Liver (tissue), 9 donors: Measurements from ENCODE around the gene CPT1B. TPM values are rescaled to one million over a fixed set of nuclear protein-coding genes. Genes with fewer than 3 reads are reported as not detected.
A peak's percentile ranks its signal among the peaks of the same experiment; 100 is the strongest.
"Not testable (repeated sequence)": the region's sequence is repeated elsewhere in the genome, so short reads cannot be mapped to it uniquely, and the experiment has no call there.

Experiments used
- DNase-seq: peaks from one replicate; pipeline ENCODE4 v3.0.0-alpha.2; 2017; ENCODE audit warnings: low spot score
- H3K27ac ChIP-seq, 2 donors: one replicate each; pipeline ENCODE4 v1.7.0; 2013; ENCODE audit warnings: inconsistent platforms in 2 of 2, low read length in 2 of 2, control low read depth in 1 of 2, low read depth in 1 of 2, mild to moderate bottlenecking in 1 of 2
- H3K27me3 ChIP-seq, 4 donors: one replicate each; pipeline versions ENCODE4 v1.6.1 to v1.7.0; 2013; ENCODE audit warnings: low read length in 3 of 4, inconsistent platforms in 1 of 4, mild to moderate bottlenecking in 1 of 4, moderate library complexity in 1 of 4; ENCODE audit not compliant: control insufficient read depth in 4 of 4, insufficient read depth in 4 of 4
- H3K36me3 ChIP-seq, 4 donors: one replicate each; pipeline versions ENCODE4 v1.6.1 to v1.7.0; 2013; ENCODE audit warnings: low read length in 3 of 4, mild to moderate bottlenecking in 3 of 4, low read depth in 1 of 4, moderate library complexity in 1 of 4; ENCODE audit not compliant: control insufficient read depth in 4 of 4, insufficient read depth in 3 of 4
- H3K4me1 ChIP-seq, 4 donors: one replicate each; pipeline versions ENCODE4 v1.6.1 to v1.7.0; 2013; ENCODE audit warnings: low read length in 3 of 4, mild to moderate bottlenecking in 3 of 4, moderate library complexity in 1 of 4; ENCODE audit not compliant: control insufficient read depth in 4 of 4, insufficient read depth in 4 of 4
- H3K4me3 ChIP-seq, 3 donors: one replicate each; pipeline versions ENCODE4 v1.6.1 to v1.7.0; 2013; ENCODE audit warnings: low read length in 3 of 3, control low read depth in 1 of 3, low read depth in 1 of 3, mild to moderate bottlenecking in 1 of 3
- H3K9ac ChIP-seq, 2 donors: one replicate each; pipeline ENCODE4 v1.7.0; 2013; ENCODE audit warnings: low read length in 2 of 2, mild to moderate bottlenecking in 2 of 2, moderate library complexity in 2 of 2, control low read depth in 1 of 2, low read depth in 1 of 2
- H3K9me3 ChIP-seq, 4 donors: one replicate each; pipeline versions ENCODE4 v1.6.1 to v1.7.0; 2013; ENCODE audit warnings: low read length in 3 of 4; ENCODE audit not compliant: control insufficient read depth in 4 of 4
- ATF3 ChIP-seq: IDR thresholded peaks from 2 replicates; pipeline ENCODE4 v1.6.1; 2016; ENCODE audit warnings: antibody characterized with exemption
- EGR1 ChIP-seq, 2 donors: IDR thresholded peaks; 2 replicates each; pipeline ENCODE4 v1.6.1; 2016 to 2018; ENCODE audit warnings: antibody characterized with exemption in 2 of 2, low read depth in 2 of 2
- FOXA1 ChIP-seq: IDR thresholded peaks from 2 replicates; pipeline ENCODE4 v1.6.1; 2016; ENCODE audit warnings: antibody characterized with exemption
- FOXA2 ChIP-seq: IDR thresholded peaks from 2 replicates; pipeline ENCODE4 v1.6.1; 2016; ENCODE audit warnings: antibody characterized with exemption
- GABPA ChIP-seq, 2 donors: IDR thresholded peaks in 1 of 2; conservative IDR thresholded peaks in 1 of 2; 2 replicates each; pipeline ENCODE4 v1.6.1; 2016; ENCODE audit warnings: antibody characterized with exemption in 2 of 2, mild to moderate bottlenecking in 1 of 2, moderate library complexity in 1 of 2
- HNF4A ChIP-seq, 2 donors: conservative IDR thresholded peaks; 2 replicates each; pipeline ENCODE4 v1.6.1; 2016; ENCODE audit warnings: antibody characterized with exemption in 2 of 2, mild to moderate bottlenecking in 2 of 2
- HNF4G ChIP-seq: IDR thresholded peaks from 2 replicates; pipeline ENCODE4 v1.6.1; 2016; ENCODE audit warnings: antibody characterized with exemption
- RAD21 ChIP-seq, 2 donors: IDR thresholded peaks; 2 replicates each; pipeline ENCODE4 v1.6.1; 2016; ENCODE audit warnings: antibody characterized with exemption in 2 of 2, mild to moderate bottlenecking in 2 of 2
- RXRA ChIP-seq, 2 donors: IDR thresholded peaks; 2 replicates each; pipeline ENCODE4 v1.6.1; 2017 to 2018; ENCODE audit warnings: antibody characterized with exemption in 2 of 2, mild to moderate bottlenecking in 1 of 2
- SP1 ChIP-seq: IDR thresholded peaks from 2 replicates; pipeline ENCODE4 v1.6.1; 2018; ENCODE audit warnings: antibody characterized with exemption, mild to moderate bottlenecking
- YY1 ChIP-seq: IDR thresholded peaks from 2 replicates; pipeline ENCODE4 v1.6.1; 2016; ENCODE audit warnings: antibody characterized with exemption, mild to moderate bottlenecking
- WGBS: extraction: QIAGEN DNeasy Blood & Tissue Kit; methylation state at CpG from one replicate; pipeline ENCODE4 v1.1.7; 2013; 5-methylcytosine and 5-hydroxymethylcytosine counted together
- polyA plus RNA-seq, 2 donors: library from polyadenylated mRNA; stranded (reverse) in 1 of 2; unstranded in 1 of 2; fragments of 200-250 nt in 1 of 2; fragments of >200 nt in 1 of 2; fragmentation: Nextera tagmentation in 1 of 2; extraction: Ambion mirVana in 1 of 2; gene quantifications; one replicate each; pipeline versions ENCODE4 v1.2.1 to v1.2.3, GENCODE V29; 2013 to 2015
- total RNA-seq, 2 donors: library from RNA; depleted of rRNA; stranded (reverse); fragments of >200 nt; gene quantifications; one replicate each; pipeline ENCODE4 v1.2.3, GENCODE V29; 2014
- TF ChIP-seq, protein P1 (sequence below): fragments of 150-350 bp; IDR thresholded peaks from 2 replicates; pipeline ENCODE4 v1.5.1; 2017; ENCODE audit warnings: improper control_type of control experiment, low read depth, low read length; ENCODE audit not compliant: missing input control
- TF ChIP-seq, protein P2 (sequence below): IDR thresholded peaks from 2 replicates; pipeline ENCODE4 v1.6.1; 2016; ENCODE audit warnings: antibody characterized with exemption, mild to moderate bottlenecking
- TF ChIP-seq, protein P3 (sequence below): IDR thresholded peaks from 2 replicates; pipeline ENCODE4 v1.6.1; 2016; ENCODE audit warnings: antibody characterized with exemption
- TF ChIP-seq, protein P4 (sequence below): IDR thresholded peaks from 2 replicates; pipeline ENCODE4 v1.6.1; 2016; ENCODE audit warnings: antibody characterized with exemption
- donor health status: healthy.
- donor health status: healthy.
- donor health status: healthy.
- donor health status: healthy.
- donor health status: healthy.

Gene CPT1B
- total and polyA plus RNA-seq, 4 donors: 3.0 to 13.6 (median 4.9) TPM

DNA sequence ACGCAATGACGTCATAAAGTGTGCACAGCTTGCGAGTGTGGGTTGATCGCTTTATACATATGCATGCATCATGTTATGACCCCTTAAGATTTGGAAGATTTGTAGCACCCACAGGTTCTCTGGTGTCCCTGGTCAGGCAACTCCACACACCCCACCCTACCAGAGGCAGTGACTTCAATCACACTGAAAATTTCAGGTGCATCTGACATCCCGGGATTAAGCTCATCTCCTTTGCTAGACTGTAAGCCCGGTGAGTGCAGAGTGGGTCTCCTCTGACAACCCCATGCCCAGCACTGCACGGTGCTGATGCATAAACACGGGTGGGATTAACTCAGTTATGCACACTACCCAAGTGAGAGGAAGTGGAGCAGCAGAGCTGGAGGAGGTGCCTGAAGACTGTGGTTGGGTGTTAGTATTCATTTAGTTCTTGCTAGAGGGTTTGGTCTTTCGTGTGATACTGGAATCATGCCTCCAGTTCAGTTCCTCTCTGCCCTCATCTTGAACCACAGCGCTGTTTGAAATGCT lies 43.2 kb upstream of the CPT1B start (continued):
- TF ChIP-seq FOXA2 (no peak), SP1 (no peak), HNF4A (conservative IDR thresholded peaks at IDR 0.05) (no peak), ATF3 (no peak)

GRCh38 chr22:50620593-50621355 lies 42.5 kb upstream of the CPT1B start:
- no peaks in the 10 kb centered on the region for H3K36me3 ChIP-seq
- no peak overlapping the region for H3K27ac ChIP-seq
- H3K4me1 ChIP-seq: peaks cover 1 to 31% (median 24%) of the 10 kb centered on the region in 4 donors
- H3K4me3 ChIP-seq: peak overlapping the region in 1 of 3 donors; percentile 14
- DNase-seq: peak; percentile 78
- H3K27me3 ChIP-seq: no peaks in the 10 kb centered on the region
- 17% methylated on average over 25 of the region's 25 CpGs for WGBS
- H3K9me3 ChIP-seq: no peaks in the 10 kb centered on the region
- TF ChIP-seq HNF4G (no peak), EGR1 (IDR thresholded peaks at IDR 0.05; ENCODE audit: low read depth in 2 of 2) (no peak), GABPA (IDR thresholded peaks at IDR 0.05 in 1 of 2, conservative IDR thresholded peaks at IDR 0.05 in 1 of 2) (no peak), RAD21 (IDR thresholded peaks at IDR 0.05) (no peak), SP1 (no peak), YY1 (no peak), ATF3 (no peak), RXRA (IDR thresholded peaks at IDR 0.05) (no peak), FOXA1 (no peak)
- TF ChIP-seq, protein P1, sequence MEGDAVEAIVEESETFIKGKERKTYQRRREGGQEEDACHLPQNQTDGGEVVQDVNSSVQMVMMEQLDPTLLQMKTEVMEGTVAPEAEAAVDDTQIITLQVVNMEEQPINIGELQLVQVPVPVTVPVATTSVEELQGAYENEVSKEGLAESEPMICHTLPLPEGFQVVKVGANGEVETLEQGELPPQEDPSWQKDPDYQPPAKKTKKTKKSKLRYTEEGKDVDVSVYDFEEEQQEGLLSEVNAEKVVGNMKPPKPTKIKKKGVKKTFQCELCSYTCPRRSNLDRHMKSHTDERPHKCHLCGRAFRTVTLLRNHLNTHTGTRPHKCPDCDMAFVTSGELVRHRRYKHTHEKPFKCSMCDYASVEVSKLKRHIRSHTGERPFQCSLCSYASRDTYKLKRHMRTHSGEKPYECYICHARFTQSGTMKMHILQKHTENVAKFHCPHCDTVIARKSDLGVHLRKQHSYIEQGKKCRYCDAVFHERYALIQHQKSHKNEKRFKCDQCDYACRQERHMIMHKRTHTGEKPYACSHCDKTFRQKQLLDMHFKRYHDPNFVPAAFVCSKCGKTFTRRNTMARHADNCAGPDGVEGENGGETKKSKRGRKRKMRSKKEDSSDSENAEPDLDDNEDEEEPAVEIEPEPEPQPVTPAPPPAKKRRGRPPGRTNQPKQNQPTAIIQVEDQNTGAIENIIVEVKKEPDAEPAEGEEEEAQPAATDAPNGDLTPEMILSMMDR: no peak
- TF ChIP-seq, protein P2, sequence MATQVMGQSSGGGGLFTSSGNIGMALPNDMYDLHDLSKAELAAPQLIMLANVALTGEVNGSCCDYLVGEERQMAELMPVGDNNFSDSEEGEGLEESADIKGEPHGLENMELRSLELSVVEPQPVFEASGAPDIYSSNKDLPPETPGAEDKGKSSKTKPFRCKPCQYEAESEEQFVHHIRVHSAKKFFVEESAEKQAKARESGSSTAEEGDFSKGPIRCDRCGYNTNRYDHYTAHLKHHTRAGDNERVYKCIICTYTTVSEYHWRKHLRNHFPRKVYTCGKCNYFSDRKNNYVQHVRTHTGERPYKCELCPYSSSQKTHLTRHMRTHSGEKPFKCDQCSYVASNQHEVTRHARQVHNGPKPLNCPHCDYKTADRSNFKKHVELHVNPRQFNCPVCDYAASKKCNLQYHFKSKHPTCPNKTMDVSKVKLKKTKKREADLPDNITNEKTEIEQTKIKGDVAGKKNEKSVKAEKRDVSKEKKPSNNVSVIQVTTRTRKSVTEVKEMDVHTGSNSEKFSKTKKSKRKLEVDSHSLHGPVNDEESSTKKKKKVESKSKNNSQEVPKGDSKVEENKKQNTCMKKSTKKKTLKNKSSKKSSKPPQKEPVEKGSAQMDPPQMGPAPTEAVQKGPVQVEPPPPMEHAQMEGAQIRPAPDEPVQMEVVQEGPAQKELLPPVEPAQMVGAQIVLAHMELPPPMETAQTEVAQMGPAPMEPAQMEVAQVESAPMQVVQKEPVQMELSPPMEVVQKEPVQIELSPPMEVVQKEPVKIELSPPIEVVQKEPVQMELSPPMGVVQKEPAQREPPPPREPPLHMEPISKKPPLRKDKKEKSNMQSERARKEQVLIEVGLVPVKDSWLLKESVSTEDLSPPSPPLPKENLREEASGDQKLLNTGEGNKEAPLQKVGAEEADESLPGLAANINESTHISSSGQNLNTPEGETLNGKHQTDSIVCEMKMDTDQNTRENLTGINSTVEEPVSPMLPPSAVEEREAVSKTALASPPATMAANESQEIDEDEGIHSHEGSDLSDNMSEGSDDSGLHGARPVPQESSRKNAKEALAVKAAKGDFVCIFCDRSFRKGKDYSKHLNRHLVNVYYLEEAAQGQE: no peak
- TF ChIP-seq, protein P3, sequence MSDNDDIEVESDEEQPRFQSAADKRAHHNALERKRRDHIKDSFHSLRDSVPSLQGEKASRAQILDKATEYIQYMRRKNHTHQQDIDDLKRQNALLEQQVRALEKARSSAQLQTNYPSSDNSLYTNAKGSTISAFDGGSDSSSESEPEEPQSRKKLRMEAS: no peak
- TF ChIP-seq, protein P4, sequence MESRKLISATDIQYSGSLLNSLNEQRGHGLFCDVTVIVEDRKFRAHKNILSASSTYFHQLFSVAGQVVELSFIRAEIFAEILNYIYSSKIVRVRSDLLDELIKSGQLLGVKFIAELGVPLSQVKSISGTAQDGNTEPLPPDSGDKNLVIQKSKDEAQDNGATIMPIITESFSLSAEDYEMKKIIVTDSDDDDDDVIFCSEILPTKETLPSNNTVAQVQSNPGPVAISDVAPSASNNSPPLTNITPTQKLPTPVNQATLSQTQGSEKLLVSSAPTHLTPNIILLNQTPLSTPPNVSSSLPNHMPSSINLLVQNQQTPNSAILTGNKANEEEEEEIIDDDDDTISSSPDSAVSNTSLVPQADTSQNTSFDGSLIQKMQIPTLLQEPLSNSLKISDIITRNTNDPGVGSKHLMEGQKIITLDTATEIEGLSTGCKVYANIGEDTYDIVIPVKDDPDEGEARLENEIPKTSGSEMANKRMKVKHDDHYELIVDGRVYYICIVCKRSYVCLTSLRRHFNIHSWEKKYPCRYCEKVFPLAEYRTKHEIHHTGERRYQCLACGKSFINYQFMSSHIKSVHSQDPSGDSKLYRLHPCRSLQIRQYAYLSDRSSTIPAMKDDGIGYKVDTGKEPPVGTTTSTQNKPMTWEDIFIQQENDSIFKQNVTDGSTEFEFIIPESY: no peak
- H3K9ac ChIP-seq: no peak overlapping the region

GRCh38 chr22:50614296-50614695 lies 36.1 kb upstream of the CPT1B start:
- H3K4me1 ChIP-seq: peaks cover 5 to 11% (median 7%) of the 10 kb centered on the region in 4 donors
- WGBS: 82% methylated on average over 3 of the region's 3 CpGs
- not testable (repeated sequence) for H3K9me3 ChIP-seq, H3K27ac ChIP-seq, H3K4me3 ChIP-seq, H3K27me3 ChIP-seq, DNase-seq, H3K36me3 ChIP-seq, H3K9ac ChIP-seq
